Muscle layer of colon (tissue), 2 donors: ENCODE results near the gene F10.

ENCODE experiments used
- H3K27ac ChIP-seq: one replicate; pipeline ENCODE4 v1.7.0; 2013; ENCODE audit warnings: low read depth, mild to moderate bottlenecking, low read length, moderate library complexity
- H3K27me3 ChIP-seq, 2 donors: one replicate each; pipeline ENCODE4 v1.7.0; 2013; ENCODE audit warnings: low read length in 2 of 2, mild to moderate bottlenecking in 2 of 2; ENCODE audit not compliant: insufficient read depth in 2 of 2, control insufficient read depth in 1 of 2
- H3K36me3 ChIP-seq: one replicate; pipeline ENCODE4 v1.7.0; 2013; ENCODE audit warnings: mild to moderate bottlenecking, low read length; ENCODE audit not compliant: insufficient read depth
- H3K4me1 ChIP-seq: one replicate; pipeline ENCODE4 v1.7.0; 2013; ENCODE audit warnings: mild to moderate bottlenecking, low read length; ENCODE audit not compliant: insufficient read depth
- H3K4me3 ChIP-seq, 2 donors: one replicate each; pipeline ENCODE4 v1.7.0; 2013; ENCODE audit warnings: low read length in 2 of 2, low read depth in 1 of 2, mild to moderate bottlenecking in 1 of 2, moderate library complexity in 1 of 2
- H3K9ac ChIP-seq: one replicate; pipeline ENCODE4 v1.7.0; 2013; ENCODE audit warnings: low read length
- H3K9me3 ChIP-seq: one replicate; pipeline ENCODE4 v1.7.0; 2013; ENCODE audit warnings: mild to moderate bottlenecking, low read length
- donor health status: abdominal sarcoma.
- donor health status: Adenocarcinoma of cecum.

F10 gene

GRCh38 chr13:113187263-113187669 lies 64.7 kb downstream of the F10 start:
- no peaks in the 10 kb centered on the region for H3K4me1 ChIP-seq
- H3K27ac ChIP-seq: no peak overlapping the region
- H3K36me3 ChIP-seq: peaks cover 30% of the 10 kb centered on the region
- H3K9me3 ChIP-seq: no peaks in the 10 kb centered on the region
- H3K4me3 ChIP-seq: no peak overlapping the region
- H3K9ac ChIP-seq: no peak overlapping the region
- H3K27me3 ChIP-seq: no peaks in the 10 kb centered on the region

- no peak overlapping the region for H3K9ac ChIP-seq
- no peak overlapping the region for H3K27ac ChIP-seq
Observed at GRCh38 chr13:113187883-113188665, 65.5 kb downstream of the F10 start.

GRCh38 chr13:113190181-113190580 lies 67.6 kb downstream of the F10 start:
- Histone ChIP-seq H3K27me3 (no peaks in the 10 kb centered on the region), H3K9ac (no peak overlapping the region), H3K27ac (no peak overlapping the region), H3K9me3 (no peaks in the 10 kb centered on the region), H3K36me3 (peaks cover 47% of the 10 kb centered on the region), H3K4me3 (no peak overlapping the region), H3K4me1 (no peaks in the 10 kb centered on the region)

More at GRCh38 chr13:113187883-113188665, 65.5 kb downstream of the F10 start:
- Histone ChIP-seq H3K4me1 (no peaks in the 10 kb centered on the region), H3K36me3 (peaks cover 38% of the 10 kb centered on the region), H3K9me3 (no peaks in the 10 kb centered on the region), H3K27me3 (no peaks in the 10 kb centered on the region), H3K4me3 (no peak overlapping the region)

GRCh38 chr13:113192279-113192678 lies 69.7 kb downstream of the F10 start:
- H3K4me3 ChIP-seq: no peak overlapping the region
- H3K9ac ChIP-seq: no peak overlapping the region
- H3K27ac ChIP-seq: no peak overlapping the region
- no peaks in the 10 kb centered on the region for H3K27me3 ChIP-seq
- H3K9me3 ChIP-seq: no peaks in the 10 kb centered on the region
- H3K36me3 ChIP-seq: peaks cover 66% of the 10 kb centered on the region
- no peaks in the 10 kb centered on the region for H3K4me1 ChIP-seq

- no peak overlapping the region for H3K4me3 ChIP-seq
- H3K9me3 ChIP-seq: no peaks in the 10 kb centered on the region
- peaks cover 72% of the 10 kb centered on the region for H3K36me3 ChIP-seq
- no peaks in the 10 kb centered on the region for H3K4me1 ChIP-seq
- no peaks in the 10 kb centered on the region for H3K27me3 ChIP-seq
- H3K9ac ChIP-seq: no peak overlapping the region
- H3K27ac ChIP-seq: no peak overlapping the region
Observed at GRCh38 chr13:113192902-113193301, 70.3 kb downstream of the F10 start.

- H3K27ac ChIP-seq: no peak overlapping the region
Observed at GRCh38 chr13:113195360-113195759, 72.8 kb downstream of the F10 start.

GRCh38 chr13:113196970-113197737 lies 74.6 kb downstream of the F10 start:
- no peak overlapping the region for H3K27ac ChIP-seq

More at GRCh38 chr13:113195360-113195759, 72.8 kb downstream of the F10 start:
- no peaks in the 10 kb centered on the region for H3K9me3 ChIP-seq
- H3K4me1 ChIP-seq: no peaks in the 10 kb centered on the region
- no peak overlapping the region for H3K4me3 ChIP-seq
- H3K36me3 ChIP-seq: peaks cover 77% of the 10 kb centered on the region
- H3K9ac ChIP-seq: no peak overlapping the region
- H3K27me3 ChIP-seq: no peaks in the 10 kb centered on the region

More at GRCh38 chr13:113196970-113197737, 74.6 kb downstream of the F10 start:
- H3K4me3 ChIP-seq: no peak overlapping the region
- no peaks in the 10 kb centered on the region for H3K9me3 ChIP-seq
- H3K4me1 ChIP-seq: peaks cover 4% of the 10 kb centered on the region
- H3K36me3 ChIP-seq: peaks cover 69% of the 10 kb centered on the region
- H3K9ac ChIP-seq: no peak overlapping the region
- H3K27me3 ChIP-seq: no peaks in the 10 kb centered on the region
